Measurements from ENCODE around the gene CLEC18B. TPM values are rescaled to one million over a fixed set of nuclear protein-coding genes. Genes with fewer than 3 reads are reported as not detected.

Gene CLEC18B
- total and polyA plus RNA-seq, 9 donors = 0.17 to 1.5 (median 0.42) TPM; not detected in 1

Small RNAs within 50 kb of the gene (small RNA-seq; reads per million reads assigned to genes)
- gene AC009053.4 = not detected
- gene RF00019 = not detected
- gene RNU6-237P = not detected

Other genes starting within 250 kb of the CLEC18B start
- gene PSMD7, start 124.7 kb downstream of the CLEC18B start, total RNA-seq = 10 to 100 TPM; 32.1 to 56.7 (median 44.2) TPM
- 10 to 100 TPM; 34.5 to 89.0 TPM for gene PSMD7, start 124.7 kb downstream of the CLEC18B start, polyA plus RNA-seq
- 10 to 100 TPM in 1 of 7 donors, 1 to 10 TPM in 4, under 1 TPM in 1, not detected in 1; 0.76 to 13.4 (median 3.5) TPM for gene NPIPB15, start 45.2 kb downstream of the CLEC18B start, total RNA-seq
- gene NPIPB15, start 45.2 kb downstream of the CLEC18B start, polyA plus RNA-seq = 1 to 10 TPM; 8.8 to 9.5 TPM
- 100 to 1,000 TPM in 6 of 7 donors, 10 to 100 TPM in 1; 88.9 to 171 (median 154) TPM for gene GLG1, start 185.6 kb upstream of the CLEC18B start, total RNA-seq
- gene GLG1, start 185.6 kb upstream of the CLEC18B start, polyA plus RNA-seq = 100 to 1,000 TPM in 1 of 2 donors, 10 to 100 TPM in 1; 90.3 to 168 TPM
- 10 to 100 TPM in 6 of 7 donors, 1 to 10 TPM in 1; 9.9 to 25.0 (median 16.5) TPM for gene RFWD3, start 245.4 kb upstream of the CLEC18B start, total RNA-seq
- 10 to 100 TPM in 1 of 2 donors, 1 to 10 TPM in 1; 8.2 to 15.1 TPM for gene RFWD3, start 245.4 kb upstream of the CLEC18B start, polyA plus RNA-seq

Data from ovary (tissue), 9 donors.